Lower leg skin (tissue), 3 donors: Measurements from ENCODE around the gene POGZ.

Experiments used
- POLR2A ChIP-seq, 2 donors: fragments of 450-650 bp; IDR thresholded peaks; one replicate each; pipeline ENCODE4 v1.6.1; 2016 to 2017; ENCODE audit warnings: antibody characterized with exemption in 2 of 2, mild to moderate bottlenecking in 1 of 2, moderate library complexity in 1 of 2
- TF ChIP-seq, protein P1 (sequence below), 3 donors: fragments of 450-650 bp; IDR thresholded peaks; one replicate each; pipeline ENCODE4 v1.5.1; 2016; ENCODE audit warnings: antibody characterized with exemption in 3 of 3, mild to moderate bottlenecking in 3 of 3, moderate library complexity in 2 of 3

DNA sequence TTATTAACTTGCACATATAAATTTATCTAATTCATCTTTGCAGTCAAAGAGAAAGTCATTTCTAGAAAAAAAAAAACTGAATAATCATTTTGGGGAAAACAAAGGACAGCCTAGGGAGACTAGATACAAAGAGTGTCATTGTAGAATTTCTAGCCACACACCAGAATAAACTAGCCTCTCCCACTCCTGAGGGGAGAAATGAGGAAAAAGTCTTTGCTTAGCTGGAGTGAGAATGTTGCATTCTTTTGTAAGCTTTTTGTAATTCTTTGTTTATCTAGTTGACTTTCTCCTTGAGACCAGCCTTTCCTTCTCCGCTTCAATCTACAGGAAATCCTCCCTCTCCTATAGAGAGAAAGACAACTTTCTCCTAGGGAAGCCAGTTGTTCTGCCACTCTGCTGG, 36.0 kb upstream of the POGZ start:
- TF ChIP-seq POLR2A (IDR thresholded peaks at IDR 0.05): no peak
- TF ChIP-seq, protein P1, sequence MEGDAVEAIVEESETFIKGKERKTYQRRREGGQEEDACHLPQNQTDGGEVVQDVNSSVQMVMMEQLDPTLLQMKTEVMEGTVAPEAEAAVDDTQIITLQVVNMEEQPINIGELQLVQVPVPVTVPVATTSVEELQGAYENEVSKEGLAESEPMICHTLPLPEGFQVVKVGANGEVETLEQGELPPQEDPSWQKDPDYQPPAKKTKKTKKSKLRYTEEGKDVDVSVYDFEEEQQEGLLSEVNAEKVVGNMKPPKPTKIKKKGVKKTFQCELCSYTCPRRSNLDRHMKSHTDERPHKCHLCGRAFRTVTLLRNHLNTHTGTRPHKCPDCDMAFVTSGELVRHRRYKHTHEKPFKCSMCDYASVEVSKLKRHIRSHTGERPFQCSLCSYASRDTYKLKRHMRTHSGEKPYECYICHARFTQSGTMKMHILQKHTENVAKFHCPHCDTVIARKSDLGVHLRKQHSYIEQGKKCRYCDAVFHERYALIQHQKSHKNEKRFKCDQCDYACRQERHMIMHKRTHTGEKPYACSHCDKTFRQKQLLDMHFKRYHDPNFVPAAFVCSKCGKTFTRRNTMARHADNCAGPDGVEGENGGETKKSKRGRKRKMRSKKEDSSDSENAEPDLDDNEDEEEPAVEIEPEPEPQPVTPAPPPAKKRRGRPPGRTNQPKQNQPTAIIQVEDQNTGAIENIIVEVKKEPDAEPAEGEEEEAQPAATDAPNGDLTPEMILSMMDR (IDR thresholded peaks at IDR 0.05): no peak
